Right hindlimb (tissue), 1 donor: ENCODE data around the gene SOCS2.
"Not testable (repeated sequence)": the region's sequence is repeated elsewhere in the genome, so short reads cannot be mapped to it uniquely, and the experiment has no call there.

Experiments
- DNase-seq: peaks from one replicate; pipeline ENCODE4 v3.0.0-alpha.2; 2018

Gene SOCS2

GRCh38 chr12:93595351-93595750, 22.9 kb downstream of the SOCS2 start:
- DNase-seq, result no peak

DNA sequence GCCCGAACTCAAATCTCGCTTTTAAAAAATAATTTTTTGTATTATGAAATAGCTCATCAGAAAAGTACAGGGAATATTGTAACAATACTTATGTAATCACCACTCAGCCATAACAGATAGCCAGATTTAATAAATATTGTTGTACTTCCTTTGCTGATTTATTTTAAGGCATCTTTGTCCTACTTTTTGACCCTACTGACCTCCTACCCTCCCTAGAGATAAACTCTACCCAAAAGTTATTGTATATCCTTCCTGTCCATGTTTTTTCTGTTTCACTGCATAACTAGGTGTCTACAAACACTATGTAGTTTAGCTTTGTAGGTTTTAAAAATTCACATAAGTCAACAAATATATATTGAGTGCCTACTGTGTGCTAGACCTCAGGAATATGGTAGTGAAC, 25.1 kb downstream of the SOCS2 start:
- DNase-seq, result no peak

- DNase-seq, result no peak
Observed at GRCh38 chr12:93599192-93599591, 26.7 kb downstream of the SOCS2 start.

DNA sequence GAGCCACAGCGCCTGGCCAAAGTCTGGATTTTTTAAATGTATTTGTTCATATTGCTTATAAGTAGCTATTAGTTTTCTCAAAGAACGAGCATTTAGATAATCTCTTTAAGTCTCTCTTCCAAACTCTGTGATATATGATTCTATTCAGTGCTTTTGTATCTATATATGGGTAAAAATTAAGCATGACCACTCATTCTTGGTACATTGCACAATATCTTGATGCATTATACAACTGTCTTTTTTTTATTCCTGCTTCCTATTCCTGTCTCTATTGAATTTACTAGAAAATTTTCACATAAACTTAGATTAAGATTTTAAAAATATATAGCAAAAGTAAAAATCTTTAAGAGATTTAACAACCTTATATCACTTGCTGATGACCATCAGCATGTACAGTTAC, 29.1 kb downstream of the SOCS2 start:
- no peak for DNase-seq

DNA sequence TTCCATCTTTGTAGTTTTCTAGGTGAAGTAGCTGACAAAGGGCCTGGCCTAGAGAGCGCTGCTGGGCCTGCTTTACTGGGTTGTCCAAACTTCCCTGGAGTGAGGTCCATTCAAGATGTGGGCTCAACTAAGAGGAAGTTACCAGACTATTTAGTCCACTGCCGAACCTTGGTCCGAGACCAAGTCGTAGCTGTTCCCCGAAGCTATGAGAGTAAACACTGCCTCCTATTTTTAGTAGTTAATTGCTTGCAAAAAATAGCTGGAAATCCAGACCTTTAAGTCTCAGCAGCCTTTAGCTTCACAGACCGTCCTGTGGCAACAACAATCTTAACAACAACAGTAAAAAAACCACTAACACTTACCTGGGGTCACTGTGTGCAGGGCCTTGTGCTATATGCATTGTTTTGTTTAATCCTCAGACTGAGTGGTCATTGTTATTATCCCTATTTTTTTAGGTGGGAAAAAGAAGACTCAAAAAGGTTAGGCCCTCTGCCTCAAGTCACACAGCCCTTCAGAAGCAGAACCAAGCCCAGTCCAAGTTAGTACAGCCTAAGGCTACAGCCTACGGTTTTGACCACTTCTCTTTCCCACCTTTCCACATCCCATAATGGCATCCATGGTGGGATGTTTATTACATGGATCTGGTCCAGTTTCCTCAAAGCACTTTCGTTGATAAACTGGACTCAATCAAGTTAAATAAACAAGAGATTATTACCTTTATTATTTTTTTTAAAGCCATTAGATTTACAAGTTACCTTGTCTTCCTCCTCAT, 30.6 kb downstream of the SOCS2 start:
- DNase-seq, result no peak

GRCh38 chr12:93603762-93604161, 31.3 kb downstream of the SOCS2 start:
- no peak for DNase-seq

GRCh38 chr12:93608313-93608712, 35.8 kb downstream of the SOCS2 start:
- DNase-seq, result no peak

DNA sequence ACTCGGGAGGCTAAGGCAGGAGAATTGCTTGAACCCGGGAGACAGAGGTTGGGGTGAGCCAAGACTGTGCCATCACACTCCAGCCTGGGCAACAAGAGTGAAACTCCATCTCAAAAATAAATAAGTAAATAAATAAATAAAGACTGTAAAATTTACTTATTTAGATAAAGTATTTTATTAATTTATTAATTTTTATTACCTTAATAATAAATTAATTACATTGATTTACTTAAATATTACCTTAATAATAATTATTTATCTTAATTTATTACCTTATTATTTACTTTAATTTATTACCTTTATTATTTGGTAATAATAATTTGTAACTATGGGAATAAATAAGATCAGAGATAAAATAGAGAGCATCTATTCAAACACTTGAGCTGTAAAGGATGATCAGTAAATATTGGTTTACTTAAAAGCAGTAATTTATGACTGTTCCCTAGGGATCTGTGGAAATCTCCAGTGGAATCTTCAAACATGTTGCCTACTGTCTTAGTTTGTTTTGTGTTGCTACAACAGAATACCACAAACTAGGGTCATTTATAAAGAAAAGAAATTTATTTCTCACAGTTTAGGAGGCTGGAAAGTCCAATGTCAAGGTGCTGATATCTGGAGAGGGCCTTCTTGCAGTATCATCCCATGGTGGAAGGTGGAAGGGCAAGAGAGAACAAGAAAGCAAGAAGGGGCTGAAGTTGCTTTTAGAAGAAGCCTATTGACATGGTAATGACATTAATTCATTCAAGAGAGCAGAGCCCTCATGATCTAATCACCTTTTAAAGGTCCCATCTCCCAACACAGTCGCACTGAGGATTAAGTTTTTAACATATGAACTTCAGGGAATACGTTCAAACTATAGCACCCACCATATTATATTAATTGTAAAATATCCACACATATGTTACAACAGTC, 37.1 kb downstream of the SOCS2 start:
- DNase-seq, result no peak

DNA sequence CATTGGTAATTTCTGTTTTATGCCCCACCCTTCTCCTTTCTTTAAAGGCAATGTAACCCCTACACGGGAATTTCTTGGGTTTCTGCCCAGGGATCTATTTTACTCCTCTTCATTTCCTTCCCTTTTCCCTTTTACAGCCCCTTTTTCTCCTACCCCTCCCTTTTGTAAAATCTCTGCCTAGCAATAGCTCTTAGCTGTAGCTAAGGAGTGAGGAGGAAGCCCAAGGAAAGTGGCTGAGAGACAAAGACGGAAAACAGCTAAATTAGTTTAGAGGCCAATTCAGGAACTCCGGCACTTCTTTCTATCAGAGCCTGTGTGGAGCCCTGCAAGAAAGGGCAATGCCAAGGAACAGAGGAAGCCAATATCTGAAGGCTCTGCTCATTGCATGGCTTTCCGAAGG, 40.3 kb downstream of the SOCS2 start:
- DNase-seq, result no peak

DNA sequence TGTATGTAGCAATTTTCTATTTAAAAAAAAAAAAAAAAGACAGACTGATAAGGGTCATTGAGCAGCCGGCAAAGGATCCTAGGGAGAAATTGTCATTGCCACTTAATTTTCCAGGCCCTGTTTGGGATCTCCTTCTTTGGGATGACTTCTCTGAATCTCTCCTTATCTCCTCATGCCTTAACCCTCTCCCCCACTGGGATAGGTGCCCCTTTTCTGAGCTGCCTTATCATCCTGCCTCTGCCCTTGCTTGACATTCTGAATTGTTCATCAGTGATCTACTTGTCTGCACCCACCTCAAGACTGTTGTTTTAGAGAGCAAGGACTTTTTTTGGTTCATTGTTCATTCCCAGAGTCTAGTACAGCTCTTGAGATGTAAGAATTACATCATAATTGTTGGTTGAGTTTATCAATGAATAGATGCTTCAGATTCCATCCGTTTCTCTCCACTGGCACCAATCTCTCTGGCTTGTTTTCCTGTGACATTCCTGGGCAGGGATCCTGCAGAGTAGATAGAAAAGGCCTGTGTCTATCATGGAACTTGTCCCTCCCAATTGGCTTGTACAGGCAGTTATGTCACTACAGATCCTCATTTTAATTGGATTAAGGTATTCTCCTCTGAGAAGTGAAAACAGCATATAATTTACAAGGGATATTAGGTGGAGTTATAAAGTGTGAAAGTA, 42.6 kb downstream of the SOCS2 start:
- DNase-seq, result no peak

- DNase-seq, result no peak
Observed at GRCh38 chr12:93616584-93617101, 44.2 kb downstream of the SOCS2 start.

GRCh38 chr12:93618891-93619410, 46.5 kb downstream of the SOCS2 start:
- no peak for DNase-seq

DNA sequence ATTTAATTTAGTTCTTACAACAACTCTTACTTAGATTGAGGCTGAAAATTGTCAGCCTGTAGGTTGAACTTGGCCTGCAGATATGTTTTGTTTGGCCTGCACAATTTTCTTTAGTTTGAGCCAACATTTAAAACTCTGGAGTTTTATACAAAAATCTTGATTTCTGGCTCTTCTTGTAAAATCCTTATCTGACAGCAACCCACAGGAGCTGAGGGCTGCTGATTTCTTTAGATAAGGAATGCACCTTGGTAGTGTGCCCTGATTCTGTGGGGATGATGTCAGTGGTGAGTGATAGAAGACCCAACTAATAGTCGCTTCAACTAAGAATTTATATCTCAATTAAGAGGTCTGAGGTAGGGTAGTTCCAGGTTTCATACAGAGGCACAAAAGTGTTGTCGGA, 49.5 kb downstream of the SOCS2 start:
- DNase-seq, result no peak

GRCh38 chr12:93622485-93622884, 50.0 kb downstream of the SOCS2 start:
- DNase-seq, result no peak

- no peak for DNase-seq
Observed at GRCh38 chr12:93624595-93625294, 52.3 kb downstream of the SOCS2 start.

DNA sequence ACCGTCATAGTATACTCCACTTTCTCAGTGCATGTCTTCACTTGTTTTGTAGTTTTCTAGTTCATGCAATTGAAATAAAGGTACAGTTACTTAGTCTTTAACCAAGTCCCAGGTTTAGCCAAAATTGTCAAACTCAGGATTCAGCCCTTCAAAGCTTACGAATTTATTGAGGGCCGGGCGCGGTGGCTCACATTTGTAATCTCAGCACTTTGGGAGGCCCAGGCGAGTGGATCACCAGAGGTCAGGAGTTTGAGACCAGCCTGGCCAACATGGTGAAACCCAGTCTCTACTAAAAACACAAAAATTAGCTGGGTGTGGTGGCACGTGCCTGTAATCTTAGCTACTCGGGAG, 52.8 kb downstream of the SOCS2 start:
- DNase-seq, result not testable (repeated sequence)

GRCh38 chr12:93626160-93626559, 53.7 kb downstream of the SOCS2 start:
- DNase-seq, result no peak
